ENCODE data around the gene ASPG. TPM values are rescaled to one million over a fixed set of nuclear protein-coding genes. Genes with fewer than 3 reads are reported as not detected.

The ASPG gene
- total RNA-seq, 1 donor from 2014 or later: 44.1 TPM

- intact Hi-C loops (cut with DNase I): no loop called here
- ATAC-seq (ENCODE audit: poor library complexity): no peak
These were observed 38.4 kb downstream of the ASPG start for GRCh38 chr14:104123879-104124278.

GRCh38 chr14:104125011-104125410 is 39.5 kb downstream of the ASPG start:
- no peak for ATAC-seq (ENCODE audit: poor library complexity)
- intact Hi-C loops (cut with DNase I): no loop called here
- no peak for DNase-seq

More at GRCh38 chr14:104123879-104124278, 38.4 kb downstream of the ASPG start:
- no peak for DNase-seq

GRCh38 chr14:104126753-104127152 is 41.3 kb downstream of the ASPG start:
- ATAC-seq (ENCODE audit: poor library complexity) (no peak), DNase-seq (no peak)
- intact Hi-C loops (cut with DNase I): no loop called here

GRCh38 chr14:104128981-104129380 is 43.5 kb downstream of the ASPG start:
- ATAC-seq (ENCODE audit: poor library complexity) (no peak), DNase-seq (no peak)
- intact Hi-C loops (cut with DNase I): no loop called here

GRCh38 chr14:104129556-104129955 is 44.1 kb downstream of the ASPG start:
- DNase-seq: no peak
- no peak for ATAC-seq (ENCODE audit: poor library complexity)
- intact Hi-C loops (cut with DNase I): no loop called here

- DNase-seq: peak; percentile 77
- ATAC-seq (ENCODE audit: poor library complexity): peak; percentile 91
- intact Hi-C loops (cut with DNase I): loop anchor here (1.0 kb wide), 1 partner anchor 53 kb away; no protein-coding TSS in a partner anchor
These were observed 45.6 kb downstream of the ASPG start for GRCh38 chr14:104130974-104131651.

- no peak for ATAC-seq (ENCODE audit: poor library complexity)
- intact Hi-C loops (cut with DNase I): loop anchor here (1.0 kb wide), 1 partner anchor 54 kb away; no protein-coding TSS in a partner anchor
- DNase-seq: peak; percentile 23
These were observed 46.6 kb downstream of the ASPG start for GRCh38 chr14:104131968-104132732.

- peak; percentile 29 for DNase-seq
- no peak for ATAC-seq (ENCODE audit: poor library complexity)
- intact Hi-C loops (cut with DNase I): no loop called here
These were observed 47.5 kb downstream of the ASPG start for GRCh38 chr14:104132981-104133380.

GRCh38 chr14:104133496-104133895 is 48.0 kb downstream of the ASPG start:
- intact Hi-C loops (cut with DNase I): no loop called here
- DNase-seq: peak; percentile 26

GRCh38 chr14:104134061-104134965 is 48.8 kb downstream of the ASPG start:
- ATAC-seq (ENCODE audit: poor library complexity): no peak
- peak; percentile 29 for DNase-seq
- intact Hi-C loops (cut with DNase I): no loop called here

More at GRCh38 chr14:104133496-104133895, 48.0 kb downstream of the ASPG start:
- no peak for ATAC-seq (ENCODE audit: poor library complexity)

- ATAC-seq (ENCODE audit: poor library complexity): no peak
- DNase-seq: peak; percentile 39
- intact Hi-C loops (cut with DNase I): loop anchor here (5.0 kb wide), 1 partner anchor 502 kb away; no protein-coding TSS in a partner anchor
These were observed 49.8 kb downstream of the ASPG start for GRCh38 chr14:104135121-104135903.

- intact Hi-C loops (cut with DNase I): loop anchor here (2.0 to 5.0 kb wide), 2 partner anchors 429 to 501 kb away; no protein-coding TSS in a partner anchor
- DNase-seq (peak; percentile 32), ATAC-seq (ENCODE audit: poor library complexity) (no peak)
These were observed 50.5 kb downstream of the ASPG start for GRCh38 chr14:104135904-104136471.

GRCh38 chr14:104136472-104137296 is 51.2 kb downstream of the ASPG start:
- DNase-seq (peak; percentile 40), ATAC-seq (ENCODE audit: poor library complexity) (no peak)
- intact Hi-C loops (cut with DNase I): loop anchor here (2.0 to 5.0 kb wide), 2 partner anchors 428 to 501 kb away; no protein-coding TSS in a partner anchor

- intact Hi-C loops (cut with DNase I): loop anchor here (2.0 to 5.0 kb wide), 2 partner anchors 427 to 500 kb away; no protein-coding TSS in a partner anchor
- peak; percentile 80 for DNase-seq
- peak; percentile 95 for ATAC-seq (ENCODE audit: poor library complexity)
These were observed 52.0 kb downstream of the ASPG start for GRCh38 chr14:104137297-104138097.

- intact Hi-C loops (cut with DNase I): loop anchor here (5.0 kb wide), 1 partner anchor 499 kb away; no protein-coding TSS in a partner anchor
- DNase-seq (peak; percentile 55), ATAC-seq (ENCODE audit: poor library complexity) (peak; percentile 66)
These were observed 52.7 kb downstream of the ASPG start, which contains the start of gene KIF26A for GRCh38 chr14:104138098-104138717. Gene KIF26A, plus strand, starts transcription at chr14:104138587. Its CDS starts 136 bp downstream, at chr14:104138723.

Measured in Right ventricle myocardium superior (tissue), 1 donor.